ENCODE measurements around the gene TENM4.

DNA sequence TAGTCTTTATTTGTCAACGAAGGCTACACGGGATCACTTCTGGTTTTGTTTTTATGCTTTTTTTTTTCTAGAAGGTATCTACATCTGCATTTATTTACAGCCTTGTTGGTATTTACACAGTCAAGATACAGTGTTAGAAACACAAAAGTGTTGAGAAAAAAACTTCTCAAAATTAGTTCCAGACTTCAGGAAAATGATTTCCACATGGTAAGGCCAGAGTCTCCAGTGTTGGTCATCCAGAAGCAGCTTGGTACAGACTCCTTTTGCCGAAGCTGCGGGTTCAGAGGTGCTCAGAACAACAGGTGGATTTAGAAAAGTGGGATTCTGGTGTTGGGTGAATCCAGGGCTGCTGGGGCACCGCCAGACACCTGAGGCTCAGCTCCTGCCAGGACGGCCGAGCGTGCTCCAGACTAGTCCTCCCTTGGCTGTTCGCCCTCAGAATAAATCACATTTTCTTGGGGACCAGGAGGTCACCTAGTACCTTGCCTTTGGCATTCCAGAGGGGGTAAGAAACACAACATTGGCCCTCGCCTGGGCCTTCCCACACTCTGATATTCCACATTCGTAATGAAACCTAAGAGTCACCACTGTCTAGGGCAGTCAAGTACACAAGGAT, 787.4 kb downstream of the TENM4 start:
- no peak for TF ChIP-seq POLR2AphosphoS5 (IDR thresholded peaks at IDR 0.05; ENCODE audit: low read depth, low read length)
- TF ChIP-seq, protein P1, sequence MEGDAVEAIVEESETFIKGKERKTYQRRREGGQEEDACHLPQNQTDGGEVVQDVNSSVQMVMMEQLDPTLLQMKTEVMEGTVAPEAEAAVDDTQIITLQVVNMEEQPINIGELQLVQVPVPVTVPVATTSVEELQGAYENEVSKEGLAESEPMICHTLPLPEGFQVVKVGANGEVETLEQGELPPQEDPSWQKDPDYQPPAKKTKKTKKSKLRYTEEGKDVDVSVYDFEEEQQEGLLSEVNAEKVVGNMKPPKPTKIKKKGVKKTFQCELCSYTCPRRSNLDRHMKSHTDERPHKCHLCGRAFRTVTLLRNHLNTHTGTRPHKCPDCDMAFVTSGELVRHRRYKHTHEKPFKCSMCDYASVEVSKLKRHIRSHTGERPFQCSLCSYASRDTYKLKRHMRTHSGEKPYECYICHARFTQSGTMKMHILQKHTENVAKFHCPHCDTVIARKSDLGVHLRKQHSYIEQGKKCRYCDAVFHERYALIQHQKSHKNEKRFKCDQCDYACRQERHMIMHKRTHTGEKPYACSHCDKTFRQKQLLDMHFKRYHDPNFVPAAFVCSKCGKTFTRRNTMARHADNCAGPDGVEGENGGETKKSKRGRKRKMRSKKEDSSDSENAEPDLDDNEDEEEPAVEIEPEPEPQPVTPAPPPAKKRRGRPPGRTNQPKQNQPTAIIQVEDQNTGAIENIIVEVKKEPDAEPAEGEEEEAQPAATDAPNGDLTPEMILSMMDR (IDR thresholded peaks at IDR 0.05): no peak
- TF ChIP-seq, protein P2, sequence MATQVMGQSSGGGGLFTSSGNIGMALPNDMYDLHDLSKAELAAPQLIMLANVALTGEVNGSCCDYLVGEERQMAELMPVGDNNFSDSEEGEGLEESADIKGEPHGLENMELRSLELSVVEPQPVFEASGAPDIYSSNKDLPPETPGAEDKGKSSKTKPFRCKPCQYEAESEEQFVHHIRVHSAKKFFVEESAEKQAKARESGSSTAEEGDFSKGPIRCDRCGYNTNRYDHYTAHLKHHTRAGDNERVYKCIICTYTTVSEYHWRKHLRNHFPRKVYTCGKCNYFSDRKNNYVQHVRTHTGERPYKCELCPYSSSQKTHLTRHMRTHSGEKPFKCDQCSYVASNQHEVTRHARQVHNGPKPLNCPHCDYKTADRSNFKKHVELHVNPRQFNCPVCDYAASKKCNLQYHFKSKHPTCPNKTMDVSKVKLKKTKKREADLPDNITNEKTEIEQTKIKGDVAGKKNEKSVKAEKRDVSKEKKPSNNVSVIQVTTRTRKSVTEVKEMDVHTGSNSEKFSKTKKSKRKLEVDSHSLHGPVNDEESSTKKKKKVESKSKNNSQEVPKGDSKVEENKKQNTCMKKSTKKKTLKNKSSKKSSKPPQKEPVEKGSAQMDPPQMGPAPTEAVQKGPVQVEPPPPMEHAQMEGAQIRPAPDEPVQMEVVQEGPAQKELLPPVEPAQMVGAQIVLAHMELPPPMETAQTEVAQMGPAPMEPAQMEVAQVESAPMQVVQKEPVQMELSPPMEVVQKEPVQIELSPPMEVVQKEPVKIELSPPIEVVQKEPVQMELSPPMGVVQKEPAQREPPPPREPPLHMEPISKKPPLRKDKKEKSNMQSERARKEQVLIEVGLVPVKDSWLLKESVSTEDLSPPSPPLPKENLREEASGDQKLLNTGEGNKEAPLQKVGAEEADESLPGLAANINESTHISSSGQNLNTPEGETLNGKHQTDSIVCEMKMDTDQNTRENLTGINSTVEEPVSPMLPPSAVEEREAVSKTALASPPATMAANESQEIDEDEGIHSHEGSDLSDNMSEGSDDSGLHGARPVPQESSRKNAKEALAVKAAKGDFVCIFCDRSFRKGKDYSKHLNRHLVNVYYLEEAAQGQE (IDR thresholded peaks at IDR 0.05; ENCODE audit: insufficient read depth in 1 of 2, low read depth in 2 of 2, low read length in 1 of 2): no peak
